ENCODE measurements around the gene SPATA46. TPM values are rescaled to one million over a fixed set of nuclear protein-coding genes. Genes with fewer than 3 reads are reported as not detected.

SPATA46 gene
- total RNA-seq, 1 donor from 2014 or later = not detected

GRCh38 chr1:162417650-162418049, 41.0 kb upstream of the SPATA46 start:
- TF ChIP-seq CTCF (IDR thresholded peaks at IDR 0.05) = no peak
- no peaks in the 10 kb centered on the region for H3K4me1 Mint-ChIP-seq (ENCODE audit: unreplicated experiment)
- no peak overlapping the region for H3K27ac Mint-ChIP-seq (ENCODE audit: unreplicated experiment)
- no peak overlapping the region for H3K4me3 Mint-ChIP-seq (ENCODE audit: unreplicated experiment)
- H3K27me3 Mint-ChIP-seq (ENCODE audit: unreplicated experiment) = peaks cover 4% of the 10 kb centered on the region
- H3K9me3 Mint-ChIP-seq (ENCODE audit: unreplicated experiment) = peaks cover 7% of the 10 kb centered on the region
- no peak for DNase-seq (ENCODE audit: extremely low spot score, unreplicated experiment)
- no peaks in the 10 kb centered on the region for H3K36me3 Mint-ChIP-seq (ENCODE audit: unreplicated experiment)

GRCh38 chr1:162416909-162417308, 40.3 kb upstream of the SPATA46 start:
- H3K9me3 Mint-ChIP-seq (ENCODE audit: unreplicated experiment) = peaks cover 7% of the 10 kb centered on the region
- no peak overlapping the region for H3K27ac Mint-ChIP-seq (ENCODE audit: unreplicated experiment)
- no peaks in the 10 kb centered on the region for H3K4me1 Mint-ChIP-seq (ENCODE audit: unreplicated experiment)
- H3K27me3 Mint-ChIP-seq (ENCODE audit: unreplicated experiment) = peaks cover 5% of the 10 kb centered on the region
- no peak for DNase-seq (ENCODE audit: extremely low spot score, unreplicated experiment)
- H3K36me3 Mint-ChIP-seq (ENCODE audit: unreplicated experiment) = no peaks in the 10 kb centered on the region
- TF ChIP-seq CTCF (IDR thresholded peaks at IDR 0.05) = no peak
- no peak overlapping the region for H3K4me3 Mint-ChIP-seq (ENCODE audit: unreplicated experiment)

GRCh38 chr1:162416215-162416614, 39.6 kb upstream of the SPATA46 start:
- Mint-ChIP-seq H3K36me3 (ENCODE audit: unreplicated experiment) (no peaks in the 10 kb centered on the region), H3K4me1 (ENCODE audit: unreplicated experiment) (no peaks in the 10 kb centered on the region), H3K4me3 (ENCODE audit: unreplicated experiment) (no peak overlapping the region), H3K9me3 (ENCODE audit: unreplicated experiment) (peaks cover 7% of the 10 kb centered on the region), H3K27me3 (ENCODE audit: unreplicated experiment) (peaks cover 5% of the 10 kb centered on the region), H3K27ac (ENCODE audit: unreplicated experiment) (no peak overlapping the region)
- DNase-seq (ENCODE audit: extremely low spot score, unreplicated experiment) = no peak
- TF ChIP-seq CTCF (IDR thresholded peaks at IDR 0.05) = no peak

- peaks cover 1% of the 10 kb centered on the region for H3K4me1 Mint-ChIP-seq (ENCODE audit: unreplicated experiment)
- H3K4me3 Mint-ChIP-seq (ENCODE audit: unreplicated experiment) = no peak within 1 kb of the TSS
- no peak for TF ChIP-seq CTCF (IDR thresholded peaks at IDR 0.05)
- no peak within 1 kb of the TSS for H3K27ac Mint-ChIP-seq (ENCODE audit: unreplicated experiment)
- no peak for DNase-seq (ENCODE audit: extremely low spot score, unreplicated experiment)
- peaks cover 7% of the 10 kb centered on the region for H3K9me3 Mint-ChIP-seq (ENCODE audit: unreplicated experiment)
- no peaks in the 10 kb centered on the region for H3K36me3 Mint-ChIP-seq (ENCODE audit: unreplicated experiment)
- H3K27me3 Mint-ChIP-seq (ENCODE audit: unreplicated experiment) = peaks cover 5% of the 10 kb centered on the region
Observed at GRCh38 chr1:162412002-162412401, 35.3 kb upstream of the SPATA46 start, which contains the start of gene SH2D1B. SH2D1B (minus strand) TSS chr1:162412136; CDS start chr1:162412016, 120 bp downstream.

GRCh38 chr1:162407539-162407938, 30.9 kb upstream of the SPATA46 start:
- Mint-ChIP-seq H3K27ac (ENCODE audit: unreplicated experiment) (no peak overlapping the region), H3K36me3 (ENCODE audit: unreplicated experiment) (no peaks in the 10 kb centered on the region), H3K27me3 (ENCODE audit: unreplicated experiment) (no peaks in the 10 kb centered on the region), H3K4me3 (ENCODE audit: unreplicated experiment) (no peak overlapping the region), H3K9me3 (ENCODE audit: unreplicated experiment) (no peaks in the 10 kb centered on the region), H3K4me1 (ENCODE audit: unreplicated experiment) (peaks cover 8% of the 10 kb centered on the region)
- no peak for TF ChIP-seq CTCF (IDR thresholded peaks at IDR 0.05)
- DNase-seq (ENCODE audit: extremely low spot score, unreplicated experiment) = no peak

All from osteocyte (in vitro differentiated cells).